Transverse colon (tissue), 4 donors: ENCODE data around the gene PRR7. TPM values are rescaled to one million over a fixed set of nuclear protein-coding genes. Genes with fewer than 3 reads are reported as not detected.

ENCODE experiments used
- DNase-seq: peaks from one replicate; pipeline ENCODE4 v3.0.0-alpha.2; 2019
- H3K27ac ChIP-seq, 4 donors: fragments of 200-600 bp; sonication (generic); 2 replicates each; pipeline ENCODE4 v1.5.1; 2016 to 2018; ENCODE audit warnings: inconsistent platforms in 4 of 4
- H3K27me3 ChIP-seq: fragments of 200-600 bp; sonication (generic); 2 replicates; pipeline ENCODE4 v1.5.1; 2017; ENCODE audit warnings: inconsistent platforms
- H3K36me3 ChIP-seq, 4 donors: fragments of 200-600 bp; sonication (generic); 2 replicates each; pipeline ENCODE4 v1.5.1; 2017 to 2019; ENCODE audit warnings: inconsistent platforms in 4 of 4
- H3K4me1 ChIP-seq, 4 donors: fragments of 200-600 bp; sonication (generic); 2 replicates each; pipeline ENCODE4 v1.5.1; 2017 to 2020; ENCODE audit warnings: inconsistent platforms in 4 of 4
- H3K4me3 ChIP-seq, 4 donors: fragments of 200-600 bp; sonication (generic); 1 replicate in 1 of 4; 2 replicates in 3 of 4; pipeline versions ENCODE4 v1.5.1 to v1.6.1; 2017 to 2019; ENCODE audit warnings: inconsistent platforms in 4 of 4
- H3K9me3 ChIP-seq, 2 donors: fragments of 200-600 bp; sonication (generic); 2 replicates each; pipeline ENCODE4 v1.5.1; 2017 to 2019; ENCODE audit warnings: inconsistent platforms in 2 of 2
- CTCF ChIP-seq, 5 experiments: fragments of 200-600 bp in 3 of 5; fragments of 450-650 bp in 2 of 5; sonication (generic) in 3 of 5; IDR thresholded peaks; 1 replicate in 2 of 5; 2 replicates in 3 of 5; pipeline ENCODE4 v1.5.1; 2016 to 2017; ENCODE audit warnings: antibody characterized with exemption in 5 of 5, inconsistent platforms in 3 of 5, mild to moderate bottlenecking in 2 of 5, moderate library complexity in 1 of 5
- EP300 ChIP-seq: sonication (generic); formaldehyde crosslinking; IDR thresholded peaks from one replicate; pipeline ENCODE4 v1.6.1; 2017; ENCODE audit warnings: antibody characterized with exemption, low read depth
- POLR2A ChIP-seq: fragments of 450-650 bp; IDR thresholded peaks from one replicate; pipeline ENCODE4 v1.6.1; 2016; ENCODE audit warnings: antibody characterized with exemption, mild to moderate bottlenecking, moderate library complexity
- POLR2AphosphoS5 ChIP-seq, 3 donors: sonication (generic); formaldehyde crosslinking; IDR thresholded peaks; one replicate each; pipeline ENCODE4 v1.6.1; 2016; ENCODE audit warnings: antibody characterized with exemption in 3 of 3
- WGBS, 2 donors: methylation state at CpG; one replicate each; pipeline ENCODE4 v1.1.5; 2018; ENCODE audit warnings: low coverage in 1 of 2; 5-methylcytosine and 5-hydroxymethylcytosine counted together
- in situ Hi-C, 4 donors: fragments of 200-750 bp; cut with MboI; loops; one replicate each; pipeline versions ENCODE4 v1.15.0 to v1.15.1; 2017; ENCODE audit warnings: low sequenced_read_pairs in 3 of 4, low pct_ligation_motif_present in 1 of 4, low pct_unique_long_range_greater_than_20kb in 1 of 4
- intact Hi-C: fragments of 100-400 bp; cut with DNase I; formaldehyde crosslinking; loops from one replicate; pipeline ENCODE4 v1.15.1; 2023; ENCODE audit warnings: low total_unique reads
- total RNA-seq, 4 donors: library from RNA; depleted of rRNA; stranded (reverse); fragments of >200 nt; gene quantifications; one replicate each; pipeline ENCODE4 v1.1.0, GENCODE V29; 2016

PRR7 gene
- total RNA-seq, 4 donors from 2014 or later: 2.1 to 5.0 (median 2.5) TPM; not detected in 1

GRCh38 chr5:177448244-177448950, 1.8 kb downstream of the PRR7 start:
- peaks cover 23% of the 10 kb centered on the region for H3K27me3 ChIP-seq
- DNase-seq: no peak
- H3K9me3 ChIP-seq: no peaks in the 10 kb centered on the region
- H3K36me3 ChIP-seq: no peaks in the 10 kb centered on the region
- no peak overlapping the region for H3K27ac ChIP-seq
- H3K4me3 ChIP-seq: no peak overlapping the region
- in situ Hi-C loops: loop anchor here in 2 of 4 donors (5.0 to 10.0 kb wide), 2 partner anchors 54 to 56 kb away; no protein-coding TSS in a partner anchor
- intact Hi-C loops: no loop called here
- H3K4me1 ChIP-seq: peaks cover 18 to 22% (median 20%) of the 10 kb centered on the region in 4 donors
- TF ChIP-seq EP300 (no peak), POLR2AphosphoS5 (IDR thresholded peaks at IDR 0.05) (no peak), POLR2A (no peak), CTCF (IDR thresholded peaks at IDR 0.05) (no peak)
- 69 to 87% methylated on average over 4 to 6 of the region's 6 CpGs for WGBS, 2 donors

DNA sequence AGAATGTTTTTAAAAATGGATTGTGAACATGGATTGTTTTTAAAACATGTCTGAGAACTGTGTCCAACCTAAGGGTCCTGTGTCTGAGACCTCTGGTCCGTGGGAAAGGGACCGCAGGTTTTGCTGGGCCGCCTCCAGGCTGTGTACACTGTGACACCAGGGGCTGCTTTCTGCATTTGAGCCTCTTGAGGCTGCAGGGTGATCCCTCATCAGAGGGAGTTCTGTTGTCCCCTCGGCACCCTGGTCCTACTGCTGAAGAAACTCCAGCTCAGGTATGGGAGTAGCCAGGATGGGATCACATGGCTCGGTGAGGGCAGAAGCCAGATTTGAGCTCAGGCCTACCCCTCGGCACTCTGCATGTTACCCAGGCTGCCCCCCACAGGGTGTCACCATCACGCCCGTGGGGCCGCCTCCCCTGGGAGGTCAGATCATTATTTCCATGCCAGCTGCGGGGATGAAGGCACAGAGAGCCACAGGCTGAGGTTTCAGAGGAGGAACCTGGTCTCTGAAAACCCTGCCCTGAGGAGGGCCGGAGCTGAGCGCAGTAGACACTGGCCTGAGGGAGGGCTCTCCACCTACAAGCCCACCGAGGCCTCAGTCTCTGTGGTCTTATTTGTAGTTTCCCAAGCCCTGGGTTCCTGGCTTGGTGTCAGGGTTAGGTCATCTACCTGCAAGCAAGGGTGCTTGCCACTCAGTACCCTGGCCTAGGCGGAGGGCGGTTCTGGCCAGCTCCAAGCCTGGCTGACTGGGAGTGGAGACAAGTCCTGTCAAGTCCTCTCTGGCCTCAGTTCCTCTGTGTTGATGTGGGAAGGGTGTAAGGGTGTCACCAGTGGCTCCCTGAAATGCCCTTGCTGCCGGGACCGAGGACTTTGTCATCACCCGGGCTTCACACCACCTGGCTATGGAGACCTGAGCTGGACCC, 2.8 kb downstream of the PRR7 start:
- intact Hi-C loops: loop anchor here (5.0 to 10.0 kb wide), 2 partner anchors 62 to 135 kb away; partner anchors contain the start of gene MXD3
- in situ Hi-C loops: loop anchor here in 2 of 4 donors (5.0 to 25.0 kb wide), 3 partner anchors 55 to 137 kb away; partner anchors contain the start of genes MXD3 (in 1 of the 2), PRELID1 (in 1 of the 2) and RAB24 (in 1 of the 2)
- WGBS, 2 donors: 83 to 93% methylated on average over 3 to 18 of the region's 18 CpGs

GRCh38 chr5:177450667-177451424, 4.2 kb downstream of the PRR7 start:
- TF ChIP-seq POLR2AphosphoS5 (IDR thresholded peaks at IDR 0.05) (no peak), CTCF (IDR thresholded peaks at IDR 0.05) (no peak), POLR2A (no peak), EP300 (no peak)
- Histone ChIP-seq H3K4me1 (peaks cover 23 to 38% (median 34%) of the 10 kb centered on the region in 4 donors), H3K27ac (no peak overlapping the region), H3K27me3 (peaks cover 23% of the 10 kb centered on the region), H3K9me3 (no peaks in the 10 kb centered on the region), H3K36me3 (no peaks in the 10 kb centered on the region), H3K4me3 (no peak overlapping the region)
- in situ Hi-C loops: loop anchor here in 1 of 4 donors (25.0 kb wide), 1 partner anchor 139 kb away; the partner anchor contains the start of genes MXD3, PRELID1 and RAB24
- intact Hi-C loops: loop anchor here (5.0 to 10.0 kb wide), 2 partner anchors 64 to 136 kb away; partner anchors contain the start of gene MXD3
- WGBS, 2 donors: 90 to 100% methylated on average over 2 to 8 of the region's 10 CpGs
- DNase-seq: no peak

More for the DNA sequence above, 2.8 kb downstream of the PRR7 start:
- Histone ChIP-seq H3K27me3 (peaks cover 23% of the 10 kb centered on the region), H3K36me3 (no peaks in the 10 kb centered on the region), H3K27ac (no peak overlapping the region), H3K4me1 (peaks cover 23 to 29% (median 27%) of the 10 kb centered on the region in 4 donors), H3K9me3 (no peaks in the 10 kb centered on the region), H3K4me3 (no peak overlapping the region)
- no peak for DNase-seq
- TF ChIP-seq POLR2A: no peak
- no peak for TF ChIP-seq EP300
- no peak for TF ChIP-seq CTCF (IDR thresholded peaks at IDR 0.05)
- TF ChIP-seq POLR2AphosphoS5 (IDR thresholded peaks at IDR 0.05): no peak
